ENCODE results near the gene MMP15. TPM values are rescaled to one million over a fixed set of nuclear protein-coding genes. Genes with fewer than 3 reads are reported as not detected.

The MMP15 gene
- total and polyA plus RNA-seq, 4 donors = 7.0 to 38.8 (median 21.4) TPM

- TF ChIP-seq RAD21 (IDR thresholded peaks at IDR 0.05) (no peak), JUND (IDR thresholded peaks at IDR 0.05) (no peak), NR2F2 (IDR thresholded peaks at IDR 0.05) (no peak), FOXA2 (IDR thresholded peaks at IDR 0.05) (no peak), ATF3 (IDR thresholded peaks at IDR 0.05) (no peak), SP1 (IDR thresholded peaks at IDR 0.05) (no peak)
- Histone ChIP-seq H3K27ac (ENCODE audit: low read depth in 1 of 2, low read length in 2 of 2) (no peak overlapping the region), H3K4me3 (ENCODE audit: low read depth in 1 of 3, low read length in 3 of 3) (no peak overlapping the region), H3K27me3 (ENCODE audit: control insufficient read depth in 4 of 4, insufficient read depth in 4 of 4, low read length in 3 of 4) (no peaks in the 10 kb centered on the region), H3K36me3 (ENCODE audit: control insufficient read depth in 4 of 4, insufficient read depth in 3 of 4, low read depth in 1 of 4, low read length in 3 of 4) (peaks cover 15 to 64% (median 38%) of the 10 kb centered on the region in 4 donors), H3K9ac (ENCODE audit: low read depth in 1 of 2, low read length in 2 of 2) (no peak overlapping the region), H3K4me1 (ENCODE audit: control insufficient read depth in 4 of 4, insufficient read depth in 4 of 4, low read length in 3 of 4) (peaks cover 0 to 9% (median 5%) of the 10 kb centered on the region in 4 donors), H3K9me3 (ENCODE audit: control insufficient read depth in 4 of 4, low read length in 3 of 4) (no peaks in the 10 kb centered on the region)
- WGBS = 95% methylated on average over 18 of the region's 18 CpGs
- no peak for DNase-seq (ENCODE audit: low spot score)
Measured at GRCh38 chr16:58041628-58041955, 16.0 kb downstream of the MMP15 start.

- 92% methylated on average over 22 of the region's 22 CpGs for WGBS
- no peak for DNase-seq (ENCODE audit: low spot score)
Measured at GRCh38 chr16:58042001-58042885, 16.7 kb downstream of the MMP15 start.

GRCh38 chr16:58042886-58043515 lies 17.4 kb downstream of the MMP15 start:
- no peak for TF ChIP-seq JUND (IDR thresholded peaks at IDR 0.05)
- Histone ChIP-seq H3K27ac (ENCODE audit: low read depth in 1 of 2, low read length in 2 of 2) (no peak overlapping the region), H3K36me3 (ENCODE audit: control insufficient read depth in 4 of 4, insufficient read depth in 3 of 4, low read depth in 1 of 4, low read length in 3 of 4) (peaks cover 15 to 58% (median 34%) of the 10 kb centered on the region in 4 donors), H3K4me1 (ENCODE audit: control insufficient read depth in 4 of 4, insufficient read depth in 4 of 4, low read length in 3 of 4) (peaks cover 0 to 9% (median 5%) of the 10 kb centered on the region in 4 donors), H3K9ac (ENCODE audit: low read depth in 1 of 2, low read length in 2 of 2) (no peak overlapping the region), H3K27me3 (ENCODE audit: control insufficient read depth in 4 of 4, insufficient read depth in 4 of 4, low read length in 3 of 4) (no peaks in the 10 kb centered on the region), H3K4me3 (ENCODE audit: low read depth in 1 of 3, low read length in 3 of 3) (no peak overlapping the region), H3K9me3 (ENCODE audit: control insufficient read depth in 4 of 4, low read length in 3 of 4) (no peaks in the 10 kb centered on the region)
- DNase-seq (ENCODE audit: low spot score) = no peak
- WGBS = 97% methylated on average over 16 of the region's 16 CpGs

More at GRCh38 chr16:58042001-58042885, 16.7 kb downstream of the MMP15 start:
- H3K36me3 ChIP-seq (ENCODE audit: control insufficient read depth in 4 of 4, insufficient read depth in 3 of 4, low read depth in 1 of 4, low read length in 3 of 4) = peaks cover 15 to 64% (median 38%) of the 10 kb centered on the region in 4 donors
- no peak overlapping the region for H3K27ac ChIP-seq (ENCODE audit: low read depth in 1 of 2, low read length in 2 of 2)
- H3K4me1 ChIP-seq (ENCODE audit: control insufficient read depth in 4 of 4, insufficient read depth in 4 of 4, low read length in 3 of 4) = peaks cover 0 to 9% (median 5%) of the 10 kb centered on the region in 4 donors
- H3K9ac ChIP-seq (ENCODE audit: low read depth in 1 of 2, low read length in 2 of 2) = no peak overlapping the region
- no peak overlapping the region for H3K4me3 ChIP-seq (ENCODE audit: low read depth in 1 of 3, low read length in 3 of 3)
- H3K27me3 ChIP-seq (ENCODE audit: control insufficient read depth in 4 of 4, insufficient read depth in 4 of 4, low read length in 3 of 4) = no peaks in the 10 kb centered on the region
- TF ChIP-seq ZBTB33 (IDR thresholded peaks at IDR 0.05) = no peak
- no peak for TF ChIP-seq RAD21 (IDR thresholded peaks at IDR 0.05)
- no peaks in the 10 kb centered on the region for H3K9me3 ChIP-seq (ENCODE audit: control insufficient read depth in 4 of 4, low read length in 3 of 4)

GRCh38 chr16:58043571-58044155 lies 18.1 kb downstream of the MMP15 start:
- Histone ChIP-seq H3K4me3 (ENCODE audit: low read depth in 1 of 3, low read length in 3 of 3) (no peak overlapping the region), H3K27ac (ENCODE audit: low read depth in 1 of 2, low read length in 2 of 2) (no peak overlapping the region), H3K4me1 (ENCODE audit: control insufficient read depth in 4 of 4, insufficient read depth in 4 of 4, low read length in 3 of 4) (peaks cover 0 to 9% (median 5%) of the 10 kb centered on the region in 4 donors), H3K27me3 (ENCODE audit: control insufficient read depth in 4 of 4, insufficient read depth in 4 of 4, low read length in 3 of 4) (no peaks in the 10 kb centered on the region), H3K9ac (ENCODE audit: low read depth in 1 of 2, low read length in 2 of 2) (no peak overlapping the region), H3K9me3 (ENCODE audit: control insufficient read depth in 4 of 4, low read length in 3 of 4) (no peaks in the 10 kb centered on the region), H3K36me3 (ENCODE audit: control insufficient read depth in 4 of 4, insufficient read depth in 3 of 4, low read depth in 1 of 4, low read length in 3 of 4) (peaks cover 15 to 53% (median 31%) of the 10 kb centered on the region in 4 donors)
- DNase-seq (ENCODE audit: low spot score) = no peak
- 94% methylated on average over 7 of the region's 7 CpGs for WGBS
- TF ChIP-seq RAD21 (IDR thresholded peaks at IDR 0.05) = no peak
- no peak for TF ChIP-seq HNF4A (conservative IDR thresholded peaks at IDR 0.05)
- no peak for TF ChIP-seq TAF1 (conservative IDR thresholded peaks at IDR 0.05)
- no peak for TF ChIP-seq YY1 (IDR thresholded peaks at IDR 0.05)
- no peak for TF ChIP-seq ZBTB33 (IDR thresholded peaks at IDR 0.05)
- no peak for TF ChIP-seq JUND (IDR thresholded peaks at IDR 0.05)
- no peak for TF ChIP-seq REST (IDR thresholded peaks at IDR 0.05)
- no peak for TF ChIP-seq SP1 (IDR thresholded peaks at IDR 0.05)
- no peak for TF ChIP-seq RXRA (IDR thresholded peaks at IDR 0.05)

All from liver (tissue), 9 donors.